T-helper 22 cell (primary cell): ENCODE data around the gene PRODH2.
"Not testable (repeated sequence)": the region's sequence is repeated elsewhere in the genome, so short reads cannot be mapped to it uniquely, and the experiment has no call there.

ENCODE experiments used
- DNase-seq: peaks from one replicate; pipeline ENCODE4 v3.0.0-alpha.2; 2020; ENCODE audit warnings: low read depth

Gene PRODH2

GRCh38 chr19:35781650-35782049 is 31.0 kb downstream of the PRODH2 start:
- DNase-seq: no peak

DNA sequence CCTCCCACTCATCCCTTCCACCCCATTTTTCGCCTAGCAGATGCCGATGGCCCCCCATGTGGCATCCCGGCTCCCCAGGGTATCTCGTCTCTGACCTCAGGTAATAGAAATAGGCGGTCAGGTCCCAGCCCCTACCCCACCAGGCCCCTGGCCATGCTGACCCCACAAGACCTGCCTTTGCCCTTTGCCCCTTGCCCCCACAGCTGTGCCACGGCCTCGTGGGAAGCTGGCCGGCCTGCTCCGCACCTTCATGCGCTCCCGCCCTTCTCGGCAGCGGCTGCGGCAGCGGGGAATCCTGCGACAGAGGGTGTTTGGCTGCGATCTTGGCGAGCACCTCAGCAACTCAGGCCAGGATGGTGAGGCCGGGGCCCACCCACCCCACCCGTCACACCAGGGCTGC is 31.9 kb downstream of the PRODH2 start:
- DNase-seq: no peak

- DNase-seq: no peak
These were observed 32.6 kb downstream of the PRODH2 start for GRCh38 chr19:35780058-35780457.

GRCh38 chr19:35779033-35779432 is 33.6 kb downstream of the PRODH2 start:
- DNase-seq: no peak

DNA sequence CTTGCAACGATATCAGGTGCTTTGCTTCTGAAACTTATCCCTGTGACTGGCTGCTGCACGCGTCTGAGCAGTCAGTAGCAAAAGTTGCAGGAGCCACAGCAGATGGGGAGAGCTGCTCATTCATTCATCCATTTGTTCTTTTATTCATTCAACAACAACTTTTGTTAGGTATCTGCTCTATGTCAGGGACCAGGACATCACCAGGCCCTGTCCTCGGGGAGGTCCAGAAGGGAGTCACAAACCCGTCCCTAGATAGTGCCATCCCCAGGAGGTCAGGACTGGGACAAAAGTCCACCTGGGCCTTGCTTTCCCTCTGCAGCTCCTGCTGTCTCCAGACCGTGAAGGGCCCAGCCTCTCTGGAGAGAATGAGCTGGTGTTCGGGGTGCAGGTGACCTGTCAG is 34.7 kb downstream of the PRODH2 start:
- no peak for DNase-seq

DNA sequence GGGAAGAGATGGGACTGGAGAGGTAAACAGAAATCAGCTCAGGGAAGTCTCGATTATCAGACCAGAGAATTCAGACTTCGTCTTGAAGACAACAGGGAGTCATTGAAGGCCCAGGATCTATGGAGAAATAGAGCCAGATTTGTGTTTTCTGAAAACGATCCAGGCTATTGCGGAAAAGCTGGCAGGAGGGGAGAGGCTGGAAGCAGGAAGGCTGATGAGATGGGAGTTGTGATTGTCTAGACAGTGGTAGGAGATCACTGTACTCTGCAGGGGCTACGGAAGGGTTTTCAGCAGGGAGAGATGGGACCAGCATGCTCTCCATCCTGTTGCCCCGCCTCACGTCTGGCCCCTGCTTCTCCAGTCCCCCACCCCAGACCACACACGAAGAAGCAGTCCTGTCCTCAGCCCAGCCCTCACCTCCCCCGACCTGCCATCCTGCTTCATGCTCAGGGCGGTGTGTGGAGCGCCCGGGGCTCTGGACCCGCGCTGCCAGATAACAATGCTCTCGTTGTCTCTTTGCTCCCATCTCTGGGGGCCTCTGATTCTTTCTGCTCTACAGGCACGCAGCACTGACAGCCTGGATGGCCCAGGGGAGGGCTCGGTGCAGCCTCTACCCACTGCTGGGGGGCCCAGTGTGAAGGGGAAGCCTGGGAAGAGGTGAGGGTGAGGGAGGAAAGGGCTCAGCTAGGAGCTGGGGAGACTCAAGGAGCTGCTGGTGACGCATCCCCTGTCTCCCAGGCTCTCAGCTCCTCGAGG is 35.4 kb downstream of the PRODH2 start:
- DNase-seq: no peak

DNA sequence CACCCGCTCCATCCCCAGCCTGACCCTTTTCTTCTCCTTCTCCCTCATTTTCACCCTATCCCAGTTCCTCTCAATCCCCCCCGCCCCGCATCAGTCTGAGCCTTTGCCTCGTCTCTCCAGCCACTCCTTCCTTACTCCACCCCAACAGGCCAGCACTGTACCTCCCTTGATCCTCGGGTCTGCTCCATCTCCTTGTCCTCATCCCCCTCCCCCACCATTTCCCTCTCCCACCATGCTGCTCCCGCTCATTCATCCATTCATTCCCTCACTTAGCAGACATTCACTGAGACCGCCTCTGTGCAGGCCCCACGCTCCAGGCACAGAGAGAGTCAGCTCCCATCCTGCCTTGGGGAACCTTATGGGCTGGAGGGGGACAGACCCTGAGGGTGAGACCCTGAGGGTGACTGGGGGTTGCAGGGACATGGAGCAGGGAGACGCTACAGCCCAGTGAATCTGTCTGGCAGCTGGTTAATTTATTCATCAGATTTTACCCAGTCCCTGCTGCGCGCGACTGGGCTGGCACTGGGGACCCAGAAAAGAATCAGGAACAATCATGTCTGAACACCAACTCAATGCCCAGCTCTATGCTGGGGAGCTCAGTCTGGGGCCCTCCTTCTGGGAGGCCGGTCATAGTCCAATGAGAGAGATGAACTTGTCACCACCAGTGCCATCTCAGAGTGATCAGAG is 36.4 kb downstream of the PRODH2 start:
- no peak for DNase-seq

DNA sequence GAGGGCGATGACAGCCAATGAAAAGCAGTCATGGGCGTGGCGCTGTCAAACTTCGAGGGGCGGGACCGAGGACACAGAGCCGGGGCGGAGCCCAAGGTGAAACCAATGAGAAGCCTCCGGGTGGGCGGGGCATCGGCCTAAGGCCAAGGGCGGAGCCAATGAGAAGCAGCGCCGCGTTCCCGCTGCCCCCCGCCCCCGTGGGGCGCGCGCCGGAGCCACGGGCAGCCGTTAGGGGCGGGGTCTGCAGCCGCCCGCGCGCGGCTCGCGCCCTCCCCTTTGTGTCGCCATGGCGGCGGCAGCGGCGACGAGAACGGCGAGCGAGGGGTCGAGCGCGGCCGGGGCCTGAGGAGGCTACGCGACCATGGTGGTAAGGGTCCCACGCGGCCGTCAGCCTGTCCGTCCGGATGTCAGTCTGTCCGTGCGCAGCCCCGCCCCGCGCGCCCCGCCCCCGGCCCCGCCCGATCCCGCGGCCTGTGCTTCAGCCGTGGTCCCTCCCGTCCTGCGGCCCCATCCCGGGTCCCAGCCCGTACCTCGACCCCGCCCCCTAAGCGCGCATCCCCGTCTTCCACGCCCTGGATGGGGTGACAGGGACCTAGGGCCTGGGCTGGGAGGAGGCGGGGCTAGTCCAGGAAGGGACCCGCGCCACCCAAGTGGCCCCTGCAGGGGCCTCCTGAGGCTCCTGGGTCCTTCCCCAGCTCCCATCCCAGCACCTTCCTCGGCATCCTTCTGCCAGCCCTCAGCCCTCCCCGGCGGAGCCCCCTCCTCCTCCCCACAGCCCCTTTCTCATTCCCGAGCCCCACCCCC is 37.1 kb downstream of the PRODH2 start, which contains the start of gene ARHGAP33:
Gene ARHGAP33 (plus strand): TSS at position 267 of the 804 bp plus-strand sequence. CDS start 95 bp downstream, at position 362.
- peak; percentile 96 for DNase-seq

GRCh38 chr19:35775046-35775297 is 37.7 kb downstream of the PRODH2 start:
- DNase-seq: no peak

DNA sequence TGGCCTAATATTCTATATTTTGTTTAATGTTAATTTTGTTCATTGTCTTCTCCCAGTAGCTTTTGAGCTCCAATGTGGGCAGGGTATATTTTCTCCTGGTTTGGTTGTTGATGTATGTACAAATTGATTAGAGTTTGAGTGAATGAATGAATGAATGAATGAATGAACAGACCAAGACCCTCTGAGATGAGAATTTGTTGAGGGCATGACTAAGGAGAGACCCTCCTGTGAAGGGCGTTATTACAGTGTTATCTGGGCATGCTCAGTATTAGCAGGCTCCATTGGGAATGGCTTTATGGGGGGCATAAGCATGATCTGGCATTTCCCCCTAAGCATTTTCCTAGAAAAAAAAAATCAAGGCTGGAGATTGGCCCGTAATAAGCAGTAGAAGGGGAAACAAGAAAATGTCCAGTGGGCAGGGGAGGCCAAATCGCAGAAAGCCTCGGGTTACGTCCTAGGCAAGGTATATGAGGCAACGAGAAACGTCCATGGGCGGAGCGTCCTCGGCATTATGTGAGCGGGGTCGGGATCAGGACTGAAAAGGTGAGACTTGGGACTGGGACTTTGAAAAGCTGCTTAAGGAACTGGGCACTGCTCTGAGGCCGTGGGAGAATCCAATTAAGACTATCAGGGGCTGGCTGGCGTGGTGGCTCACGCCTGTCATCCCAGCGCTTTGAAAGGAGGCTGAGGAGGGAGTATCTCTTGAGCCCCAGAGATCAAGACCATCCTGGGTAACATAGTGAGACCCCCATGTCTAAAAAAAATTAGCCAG is 38.2 kb downstream of the PRODH2 start:
- DNase-seq: no peak

- no peak for DNase-seq
These were observed 39.4 kb downstream of the PRODH2 start for GRCh38 chr19:35773020-35773806.

GRCh38 chr19:35772362-35772761 is 40.3 kb downstream of the PRODH2 start:
- not testable (repeated sequence) for DNase-seq

- DNase-seq: no peak
These were observed 44.6 kb downstream of the PRODH2 start for GRCh38 chr19:35768082-35768421.

DNA sequence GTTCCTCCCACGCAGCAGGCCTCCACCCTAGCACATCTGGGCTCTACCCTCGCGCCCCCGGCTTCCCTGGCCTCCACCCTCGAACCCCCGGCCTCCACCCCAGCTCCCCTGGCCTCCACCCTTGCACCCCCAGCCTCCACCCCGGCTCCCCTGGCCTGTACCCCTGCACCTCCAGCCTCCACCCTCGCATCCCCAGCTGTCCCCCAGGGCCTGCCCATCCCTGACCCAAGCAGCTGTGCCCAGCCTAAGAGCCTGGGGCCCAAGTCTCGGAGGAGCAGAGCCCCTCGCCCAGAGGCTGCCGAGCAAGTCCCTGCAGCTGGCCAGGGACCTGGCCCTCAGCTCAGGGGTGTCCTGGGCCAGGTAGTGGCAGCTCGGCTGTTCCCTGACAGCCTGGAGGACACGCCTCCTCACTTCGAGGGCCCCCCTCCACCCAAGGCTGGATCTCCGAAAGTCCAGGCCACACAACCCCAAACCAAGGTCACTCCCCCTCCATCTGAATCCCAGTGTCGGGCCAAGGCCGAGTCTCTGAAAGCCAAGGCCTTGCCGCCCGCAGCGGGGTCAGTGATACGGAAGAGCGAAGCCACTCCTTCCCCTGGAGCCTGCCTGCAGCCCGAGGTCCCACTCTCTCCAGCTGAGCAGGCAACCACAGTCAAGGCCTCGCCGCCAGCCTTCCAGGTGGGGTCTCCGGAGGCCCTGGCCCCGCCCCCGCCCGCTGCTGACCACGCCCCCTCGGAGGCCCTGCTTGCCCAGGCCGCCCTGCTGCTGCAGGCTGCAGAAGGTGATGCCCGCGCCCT is 45.2 kb downstream of the PRODH2 start:
- DNase-seq: no peak

DNA sequence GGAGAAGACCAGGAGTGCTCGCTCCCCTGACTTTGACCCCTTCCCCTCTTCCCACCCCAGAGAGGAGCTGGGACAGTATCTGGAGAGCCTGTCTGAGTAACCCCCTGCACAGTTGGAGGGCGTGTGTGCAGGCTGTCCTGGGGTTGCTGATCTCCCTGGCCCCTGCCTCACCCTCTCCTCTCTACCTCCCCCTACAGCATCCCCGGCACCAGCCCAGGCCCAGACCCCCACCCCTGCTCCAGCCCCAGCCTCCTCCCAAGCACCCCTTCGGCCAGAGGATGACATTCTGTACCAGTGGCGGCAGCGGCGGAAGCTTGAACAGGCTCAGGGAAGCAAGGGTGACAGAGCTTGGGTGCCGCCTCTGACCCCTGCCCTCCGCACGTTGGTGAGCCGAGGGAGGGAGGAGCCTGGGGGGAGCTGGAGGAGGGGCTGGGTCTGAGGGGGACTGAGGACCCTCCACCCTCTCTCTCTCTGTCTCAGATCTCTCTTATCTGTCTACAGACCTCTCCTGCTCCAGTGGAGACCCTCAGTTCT is 46.0 kb downstream of the PRODH2 start:
- DNase-seq: no peak

DNA sequence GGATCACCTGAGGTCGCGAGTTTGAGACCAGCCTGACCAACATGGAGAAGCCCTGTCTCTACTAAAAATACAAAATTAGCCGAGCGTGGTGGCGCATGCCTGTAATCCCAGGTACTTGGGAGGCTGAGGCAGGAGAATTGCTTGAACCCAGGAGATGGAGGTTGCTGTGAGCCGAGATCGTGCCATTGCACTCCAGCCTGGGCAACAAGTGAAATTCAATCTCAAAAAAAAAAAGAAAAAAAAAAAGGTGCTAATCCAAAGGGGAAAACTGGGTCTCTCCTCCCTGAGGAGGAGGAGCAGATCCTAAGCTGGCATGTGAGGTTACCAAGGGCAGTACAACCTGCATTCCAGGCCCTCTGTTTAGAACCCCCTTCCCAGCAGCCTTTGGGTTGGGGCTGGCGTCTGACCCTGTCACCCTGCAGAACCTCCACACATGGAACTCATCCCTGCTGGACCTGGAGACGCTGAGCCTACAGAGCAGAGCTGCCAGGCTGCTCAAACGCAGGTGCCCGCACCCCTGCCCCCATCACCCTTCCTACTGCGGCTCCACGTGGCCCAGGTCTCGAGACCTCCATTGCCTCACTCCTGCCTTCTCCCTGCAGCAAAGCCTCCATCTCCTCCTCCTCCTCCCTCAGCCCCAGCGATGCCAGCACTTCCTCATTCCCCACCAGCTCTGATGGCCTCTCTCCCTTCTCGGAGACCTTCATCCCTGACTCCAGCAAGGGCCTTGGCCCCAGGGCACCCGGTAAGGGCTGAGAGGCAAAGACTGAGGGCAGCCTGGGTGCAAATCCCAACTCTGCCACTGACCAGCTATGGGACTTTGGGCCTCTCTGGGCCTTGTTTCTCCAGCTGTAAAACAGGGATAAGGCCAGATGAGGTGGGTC is 48.0 kb downstream of the PRODH2 start:
- no peak for DNase-seq

DNA sequence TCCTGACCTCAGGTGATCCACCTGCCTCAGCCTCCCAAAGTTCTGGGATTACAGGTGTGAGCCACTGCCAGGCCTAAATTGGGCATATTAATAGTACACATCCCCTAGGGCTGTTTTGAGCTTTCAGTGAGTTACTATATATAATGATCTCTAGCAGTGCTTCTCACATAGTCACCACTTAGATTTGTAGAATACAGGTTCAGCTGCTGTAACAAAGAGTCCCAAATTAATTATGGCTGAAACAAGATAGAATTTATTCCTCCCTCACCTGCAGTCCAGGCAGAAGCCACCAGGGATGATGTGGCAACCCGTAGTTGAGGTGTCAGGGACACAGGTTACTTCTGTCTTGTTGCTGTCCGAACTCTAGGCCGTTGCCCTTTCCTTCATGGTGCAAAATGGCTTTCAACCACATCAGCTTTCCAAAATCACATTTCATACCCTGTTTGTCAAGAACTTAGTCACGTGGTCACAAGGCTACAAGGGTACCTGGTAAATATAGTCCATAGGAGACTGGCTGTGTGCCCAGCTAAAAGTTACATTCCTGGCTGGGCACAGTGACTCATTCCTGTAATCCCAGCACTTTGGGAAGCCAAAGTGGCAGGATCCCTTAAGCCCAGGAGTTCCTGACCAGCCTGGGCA is 51.8 kb downstream of the PRODH2 start:
- DNase-seq: no peak

GRCh38 chr19:35759697-35760096 is 52.9 kb downstream of the PRODH2 start:
- DNase-seq: no peak
